WTC11 (cell line): ENCODE results near the gene ADCY5. TPM values are rescaled to one million over a fixed set of nuclear protein-coding genes. Genes with fewer than 3 reads are reported as not detected.

Experiments
- ATAC-seq: fragments of 200-7000 bp; cut with Tn5 transposase; 2 replicates; pipeline ENCODE4 v1.10.0; 2021; ENCODE audit warnings: mild to moderate bottlenecking, moderate library complexity
- CTCF ChIA-PET: fragments of 300-600 bp; sonication (Branson Sonifier 250); formaldehyde crosslinking; loops from one replicate; lab custom pipeline; 2021; ENCODE audit warnings: antibody characterized with exemption; lab: Charles Lee
- POLR2A ChIA-PET: fragments of 350-600 bp; sonication (Branson Sonifier 250); formaldehyde crosslinking; loops from one replicate; lab custom pipeline; 2021; ENCODE audit warnings: antibody characterized with exemption; lab: Charles Lee
- DNase-seq: peaks from one replicate; pipeline ENCODE4 v3.0.0; 2021; ENCODE audit warnings: low spot score
- H3K27ac Mint-ChIP-seq: 2 replicates; pipeline ENCODE4 v1.8.0; 2021; ENCODE audit warnings: mixed read lengths
- H3K27me3 Mint-ChIP-seq: 2 replicates; pipeline ENCODE4 v1.8.0; 2021; ENCODE audit warnings: low read depth, mild to moderate bottlenecking, moderate library complexity, mixed read lengths
- H3K36me3 Mint-ChIP-seq: 2 replicates; pipeline ENCODE4 v1.8.0; 2021; ENCODE audit warnings: mixed read lengths
- H3K4me1 Mint-ChIP-seq: 2 replicates; pipeline ENCODE4 v1.8.0; 2022; ENCODE audit warnings: mixed read lengths
- H3K4me3 Mint-ChIP-seq: 2 replicates; pipeline ENCODE4 v1.8.0; 2021; ENCODE audit warnings: mild to moderate bottlenecking, moderate library complexity, mixed read lengths
- H3K9me3 Mint-ChIP-seq: 2 replicates; pipeline ENCODE4 v1.8.0; 2021; ENCODE audit warnings: mixed read lengths
- ATF6 ChIP-seq: sonication (generic); formaldehyde crosslinking; IDR thresholded peaks from 2 replicates; pipeline ENCODE4 v1.8.1; 2023; ENCODE audit warnings: mild to moderate bottlenecking, missing genetic modification reagents
- CREB1 ChIP-seq: sonication (generic); formaldehyde crosslinking; IDR thresholded peaks from 2 replicates; pipeline ENCODE4 v1.8.0; 2023; ENCODE audit warnings: mild to moderate bottlenecking, missing genetic modification reagents
- ERG ChIP-seq: fragments of 250-450 bp; sonication (Bioruptor Pico); IDR thresholded peaks from 2 replicates; pipeline ENCODE4 v1.8.0; 2021; ENCODE audit warnings: mild to moderate bottlenecking
- ESRRA ChIP-seq: sonication (generic); formaldehyde crosslinking; IDR thresholded peaks from 2 replicates; pipeline ENCODE4 v1.8.1; 2022; ENCODE audit warnings: mild to moderate bottlenecking, missing genetic modification reagents, borderline replicate concordance
- ETV6 ChIP-seq: sonication (generic); formaldehyde crosslinking; IDR thresholded peaks from 2 replicates; pipeline ENCODE4 v1.8.1; 2022; ENCODE audit warnings: mild to moderate bottlenecking, missing genetic modification reagents
- FOXP1 ChIP-seq: sonication (generic); formaldehyde crosslinking; IDR thresholded peaks from 2 replicates; pipeline ENCODE4 v1.8.0; 2022; ENCODE audit warnings: missing genetic modification reagents, mild to moderate bottlenecking, moderate library complexity, borderline replicate concordance
- GTF2I ChIP-seq: fragments of 250-450 bp; sonication (Bioruptor Pico); conservative IDR thresholded peaks from 2 replicates; pipeline ENCODE4 v1.4.0; 2021; ENCODE audit warnings: mild to moderate bottlenecking
- HMGXB4 ChIP-seq: sonication (generic); formaldehyde crosslinking; IDR thresholded peaks from 2 replicates; pipeline ENCODE4 v1.8.1; 2023; ENCODE audit warnings: mild to moderate bottlenecking, moderate library complexity, missing genetic modification reagents
- MAX ChIP-seq: sonication (generic); formaldehyde crosslinking; IDR thresholded peaks from 2 replicates; pipeline ENCODE4 v1.8.0; 2022; ENCODE audit warnings: mild to moderate bottlenecking, missing genetic modification reagents
- MLX ChIP-seq: sonication (generic); formaldehyde crosslinking; IDR thresholded peaks from 2 replicates; pipeline ENCODE4 v1.8.1; 2023; ENCODE audit warnings: mild to moderate bottlenecking, missing genetic modification reagents, moderate library complexity
- NFE2L1 ChIP-seq: sonication (generic); formaldehyde crosslinking; IDR thresholded peaks from 2 replicates; pipeline ENCODE4 v1.8.1; 2023; ENCODE audit warnings: missing genetic modification reagents
- NR2C2 ChIP-seq: sonication (generic); formaldehyde crosslinking; IDR thresholded peaks from 2 replicates; pipeline ENCODE4 v1.8.0; 2022; ENCODE audit warnings: mild to moderate bottlenecking, missing genetic modification reagents
- SMAD3 ChIP-seq: sonication (generic); formaldehyde crosslinking; IDR thresholded peaks from 2 replicates; pipeline ENCODE4 v1.8.0; 2022; ENCODE audit warnings: missing genetic modification reagents, mild to moderate bottlenecking, borderline replicate concordance
- TEAD1 ChIP-seq: sonication (generic); formaldehyde crosslinking; IDR thresholded peaks from 2 replicates; pipeline ENCODE4 v1.8.0; 2022; ENCODE audit warnings: mild to moderate bottlenecking, missing genetic modification reagents
- USF2 ChIP-seq: sonication (generic); formaldehyde crosslinking; IDR thresholded peaks from 2 replicates; pipeline ENCODE4 v1.8.1; 2023; ENCODE audit warnings: mild to moderate bottlenecking, missing genetic modification reagents, moderate library complexity
- ZNF263 ChIP-seq: sonication (generic); formaldehyde crosslinking; IDR thresholded peaks from 2 replicates; pipeline ENCODE4 v1.8.1; 2022; ENCODE audit warnings: low read depth, mild to moderate bottlenecking, moderate library complexity, missing genetic modification reagents
- ZNF317 ChIP-seq: sonication (generic); formaldehyde crosslinking; IDR thresholded peaks from 2 replicates; pipeline ENCODE4 v1.8.1; 2023; ENCODE audit warnings: low read depth, mild to moderate bottlenecking, moderate library complexity, missing genetic modification reagents, borderline replicate concordance
- ZNF512 ChIP-seq: sonication (generic); formaldehyde crosslinking; IDR thresholded peaks from 2 replicates; pipeline ENCODE4 v1.8.1; 2022; ENCODE audit warnings: missing genetic modification reagents, borderline replicate concordance
- total RNA-seq: library from RNA; stranded (reverse); gene quantifications from 3 replicates; pipeline ENCODE4 v1.2.3, GENCODE V29; 2021
- TF ChIP-seq, protein P1 (sequence below): sonication (generic); formaldehyde crosslinking; IDR thresholded peaks from 2 replicates; pipeline ENCODE4 v1.8.1; 2023; ENCODE audit warnings: mild to moderate bottlenecking, missing genetic modification reagents
- TF ChIP-seq, protein P2 (sequence below): sonication (generic); formaldehyde crosslinking; IDR thresholded peaks from 2 replicates; pipeline ENCODE4 v1.8.1; 2022; ENCODE audit warnings: low read depth, missing genetic modification reagents, borderline replicate concordance
- TF ChIP-seq, protein P3 (sequence below): fragments of 250-450 bp; sonication (Bioruptor Pico); IDR thresholded peaks from 2 replicates; pipeline ENCODE4 v1.9.0; 2021; ENCODE audit warnings: moderate library complexity, mild to moderate bottlenecking, inconsistent platforms, borderline replicate concordance

ADCY5 gene
- total RNA-seq, 1 experiment from 2014 or later = 23.5 TPM

- ATAC-seq (no peak), DNase-seq (no peak)
- Mint-ChIP-seq H3K4me1 (peaks cover 14% of the 10 kb centered on the region), H3K9me3 (peaks cover 7% of the 10 kb centered on the region), H3K4me3 (no peak overlapping the region), H3K36me3 (no peaks in the 10 kb centered on the region), H3K27me3 (no peaks in the 10 kb centered on the region), H3K27ac (no peak overlapping the region)
- POLR2A ChIA-PET = no interaction called here
- TF ChIP-seq GTF2I (CRISPR knock-in tag) (no peak), NFE2L1 (CRISPR knock-in tag) (no peak)
- CTCF ChIA-PET = interaction anchor here (0.9 to 1.2 kb wide), 2 partner anchors 11 to 82 kb away, joined by 3 read pairs; no protein-coding TSS in a partner anchor
Measured at GRCh38 chr3:123340336-123340735, 108.6 kb downstream of the ADCY5 start.

- ChIA-PET CTCF (interaction anchor here (1.2 kb wide), 1 partner anchor 10 kb away, joined by 3 read pairs; no protein-coding TSS in a partner anchor), POLR2A (no interaction called here)
- Mint-ChIP-seq H3K36me3 (no peaks in the 10 kb centered on the region), H3K4me3 (no peak overlapping the region), H3K9me3 (peaks cover 7% of the 10 kb centered on the region), H3K27ac (no peak overlapping the region), H3K27me3 (no peaks in the 10 kb centered on the region), H3K4me1 (peaks cover 4% of the 10 kb centered on the region)
- ATAC-seq (no peak), DNase-seq (no peak)
- TF ChIP-seq ZNF317 (CRISPR knock-in tag) (no peak), ZNF263 (CRISPR knock-in tag) (no peak), HMGXB4 (no peak), ATF6 (CRISPR knock-in tag) (no peak), ZNF512 (CRISPR knock-in tag) (no peak), ERG (CRISPR knock-in tag) (no peak), NR2C2 (no peak), ESRRA (no peak), MLX (CRISPR knock-in tag) (no peak), CREB1 (CRISPR knock-in tag) (no peak), FOXP1 (CRISPR knock-in tag) (no peak), MAX (CRISPR knock-in tag) (no peak), USF2 (CRISPR knock-in tag) (no peak), ETV6 (CRISPR knock-in tag) (no peak), SMAD3 (no peak), TEAD1 (CRISPR knock-in tag) (no peak)
- TF ChIP-seq, protein P1, sequence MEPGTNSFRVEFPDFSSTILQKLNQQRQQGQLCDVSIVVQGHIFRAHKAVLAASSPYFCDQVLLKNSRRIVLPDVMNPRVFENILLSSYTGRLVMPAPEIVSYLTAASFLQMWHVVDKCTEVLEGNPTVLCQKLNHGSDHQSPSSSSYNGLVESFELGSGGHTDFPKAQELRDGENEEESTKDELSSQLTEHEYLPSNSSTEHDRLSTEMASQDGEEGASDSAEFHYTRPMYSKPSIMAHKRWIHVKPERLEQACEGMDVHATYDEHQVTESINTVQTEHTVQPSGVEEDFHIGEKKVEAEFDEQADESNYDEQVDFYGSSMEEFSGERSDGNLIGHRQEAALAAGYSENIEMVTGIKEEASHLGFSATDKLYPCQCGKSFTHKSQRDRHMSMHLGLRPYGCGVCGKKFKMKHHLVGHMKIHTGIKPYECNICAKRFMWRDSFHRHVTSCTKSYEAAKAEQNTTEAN (CRISPR knock-in tag) = no peak
- TF ChIP-seq, protein P2, sequence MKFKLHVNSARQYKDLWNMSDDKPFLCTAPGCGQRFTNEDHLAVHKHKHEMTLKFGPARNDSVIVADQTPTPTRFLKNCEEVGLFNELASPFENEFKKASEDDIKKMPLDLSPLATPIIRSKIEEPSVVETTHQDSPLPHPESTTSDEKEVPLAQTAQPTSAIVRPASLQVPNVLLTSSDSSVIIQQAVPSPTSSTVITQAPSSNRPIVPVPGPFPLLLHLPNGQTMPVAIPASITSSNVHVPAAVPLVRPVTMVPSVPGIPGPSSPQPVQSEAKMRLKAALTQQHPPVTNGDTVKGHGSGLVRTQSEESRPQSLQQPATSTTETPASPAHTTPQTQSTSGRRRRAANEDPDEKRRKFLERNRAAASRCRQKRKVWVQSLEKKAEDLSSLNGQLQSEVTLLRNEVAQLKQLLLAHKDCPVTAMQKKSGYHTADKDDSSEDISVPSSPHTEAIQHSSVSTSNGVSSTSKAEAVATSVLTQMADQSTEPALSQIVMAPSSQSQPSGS (CRISPR knock-in tag) = no peak
- TF ChIP-seq, protein P3, sequence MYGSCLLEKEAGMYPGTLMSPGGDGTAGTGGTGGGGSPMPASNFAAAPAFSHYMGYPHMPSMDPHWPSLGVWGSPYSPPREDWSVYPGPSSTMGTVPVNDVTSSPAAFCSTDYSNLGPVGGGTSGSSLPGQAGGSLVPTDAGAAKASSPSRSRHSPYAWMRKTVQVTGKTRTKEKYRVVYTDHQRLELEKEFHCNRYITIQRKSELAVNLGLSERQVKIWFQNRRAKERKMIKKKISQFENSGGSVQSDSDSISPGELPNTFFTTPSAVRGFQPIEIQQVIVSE (CRISPR knock-in tag) = no peak
Measured at GRCh38 chr3:123339302-123339701, 109.6 kb downstream of the ADCY5 start.
